Right cardiac atrium (tissue), 5 donors: Measurements from ENCODE around the gene TBCA. TPM values are rescaled to one million over a fixed set of nuclear protein-coding genes. Genes with fewer than 3 reads are reported as not detected.
A peak's percentile ranks its signal among the peaks of the same experiment; 100 is the strongest.

Experiments
- ATAC-seq, 2 donors: fragments of 200-7000 bp; cut with Tn5 transposase; one replicate each; pipeline versions ENCODE4 v1.8.0 to v1.9.1; 2020; ENCODE audit warnings: moderate library complexity in 2 of 2, mild to moderate bottlenecking in 1 of 2
- DNase-seq, 3 donors: peaks; one replicate each; pipeline ENCODE4 v3.0.0-alpha.2; 2020
- H3K27ac ChIP-seq: one replicate; pipeline ENCODE4 v1.5.1; 2013; ENCODE audit warnings: mild to moderate bottlenecking, low read length, control low read depth, moderate library complexity
- H3K27me3 ChIP-seq: one replicate; pipeline ENCODE4 v1.6.1; 2013; ENCODE audit not compliant: control insufficient read depth, insufficient read depth
- H3K4me1 ChIP-seq: one replicate; pipeline ENCODE4 v1.6.1; 2013; ENCODE audit warnings: low read length; ENCODE audit not compliant: control insufficient read depth, insufficient read depth
- H3K4me3 ChIP-seq: one replicate; pipeline ENCODE4 v1.5.1; 2013; ENCODE audit warnings: low read length, control low read depth
- H3K9me3 ChIP-seq: one replicate; pipeline ENCODE4 v1.6.1; 2013; ENCODE audit warnings: low read length; ENCODE audit not compliant: control insufficient read depth
- WGBS: extraction: QIAGEN DNeasy Blood & Tissue Kit; methylation state at CpG from one replicate; pipeline ENCODE4 v1.1.7; 2013; 5-methylcytosine and 5-hydroxymethylcytosine counted together
- intact Hi-C, 4 donors: fragments of 100-400 bp; cut with DNase I; formaldehyde crosslinking; loops; one replicate each; pipeline versions ENCODE4 v1.11.0 to v1.14.0; 2022 to 2023
- polyA plus RNA-seq: library from polyadenylated mRNA; stranded (reverse); fragments of 200-250 nt; gene quantifications from one replicate; pipeline ENCODE4 v1.2.3, GENCODE V29; 2013
- total RNA-seq, 4 donors: library from RNA; stranded (reverse); fragmentation: NEBNext Ultra II Directional; extraction: Animal tissue kit (Norgen Biotek cat#: 25700); gene quantifications; one replicate each; pipeline ENCODE4 v1.2.1, GENCODE V29; 2021
- donor health status: healthy with polysubstance abuse.
- donor health status: DM: no; HTN: yes; CAD: no.
- donor health status: DM: no; HTN: no; CAD: no.
- donor health status: DM: no; HTN: yes; CAD: no; lungs with severe emphysema.
- donor health status: DM: yes; HTN: yes; CAD: no.

Gene TBCA
- total and polyA plus RNA-seq, 5 donors = 123 to 183 (median 154) TPM

DNA sequence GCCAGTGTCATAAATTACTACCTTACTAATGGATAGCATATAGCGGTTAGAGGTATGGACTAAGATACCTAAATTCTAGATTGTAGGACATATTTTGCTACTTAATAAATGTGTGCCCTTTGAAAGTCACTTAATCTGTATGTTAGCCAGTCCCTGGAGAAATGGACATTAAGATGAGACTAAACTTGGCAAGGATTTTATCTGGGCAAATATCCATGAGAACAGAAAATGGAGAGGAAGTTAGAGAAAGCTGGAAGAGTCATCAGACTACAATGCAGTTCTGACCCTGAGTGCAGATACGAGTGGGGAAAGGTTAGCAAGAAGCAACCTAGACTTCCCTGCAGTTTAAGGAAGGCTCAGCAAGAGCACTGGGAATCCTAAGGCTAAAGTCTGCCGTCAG, 33.0 kb downstream of the TBCA start:
- H3K4me1 ChIP-seq = peaks cover 8% of the 10 kb centered on the region
- intact Hi-C loops = no loop called here
- H3K27ac ChIP-seq = no peak overlapping the region
- H3K27me3 ChIP-seq = no peaks in the 10 kb centered on the region
- DNase-seq = no peak
- H3K9me3 ChIP-seq = no peaks in the 10 kb centered on the region
- ATAC-seq = no peak
- WGBS = 72% methylated on average over 3 of the region's 3 CpGs
- no peak overlapping the region for H3K4me3 ChIP-seq

DNA sequence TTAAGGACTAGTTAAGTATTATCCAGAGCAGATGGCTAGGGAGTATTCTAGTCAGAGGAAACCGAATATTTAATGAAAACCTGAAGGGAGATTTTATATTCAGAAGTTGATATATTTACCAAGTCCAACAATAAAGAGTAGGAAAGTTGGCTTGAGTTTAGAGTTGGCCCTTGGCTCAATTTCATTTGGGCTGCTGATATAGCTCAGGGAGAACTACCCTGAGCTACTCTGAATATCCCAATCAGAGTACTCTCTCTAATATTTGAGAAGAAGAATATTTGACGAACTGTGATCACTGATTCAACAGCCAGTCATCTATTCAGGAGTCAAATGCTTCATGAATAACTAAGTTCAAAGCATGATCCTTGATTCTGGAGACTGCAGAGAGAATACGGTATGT, 34.5 kb downstream of the TBCA start:
- WGBS = 84% methylated on average over 3 of the region's 3 CpGs
- no peak for DNase-seq
- H3K27ac ChIP-seq = no peak overlapping the region
- intact Hi-C loops = no loop called here
- ATAC-seq = peak in 1 of 2 donors; percentile 39
- peaks cover 7% of the 10 kb centered on the region for H3K4me1 ChIP-seq
- H3K9me3 ChIP-seq = no peaks in the 10 kb centered on the region
- H3K27me3 ChIP-seq = no peaks in the 10 kb centered on the region
- H3K4me3 ChIP-seq = no peak overlapping the region

DNA sequence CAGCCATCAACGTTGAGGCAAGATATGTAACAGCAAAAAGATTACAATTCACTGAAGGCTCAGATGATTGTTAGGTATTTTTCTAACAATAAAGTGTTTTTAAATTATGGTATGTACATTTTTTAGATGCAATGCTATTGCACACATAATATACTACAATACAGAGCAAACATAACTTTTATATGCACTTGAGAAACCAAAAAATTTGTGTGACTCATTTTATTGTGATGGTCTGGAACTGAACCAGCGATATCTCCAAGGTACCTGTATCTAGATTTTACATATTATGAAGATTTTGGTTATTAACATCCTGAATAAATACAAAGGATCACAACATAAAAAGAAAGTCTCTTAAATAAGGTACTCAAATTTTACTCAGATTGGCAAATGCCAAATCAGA, 41.3 kb downstream of the TBCA start:
- Histone ChIP-seq H3K4me1 (no peaks in the 10 kb centered on the region), H3K9me3 (no peaks in the 10 kb centered on the region), H3K27me3 (no peaks in the 10 kb centered on the region), H3K4me3 (no peak overlapping the region), H3K27ac (no peak overlapping the region)
- ATAC-seq (no peak), DNase-seq (no peak)
- WGBS = 97% methylated on average over 2 of the region's 2 CpGs
- intact Hi-C loops = no loop called here

DNA sequence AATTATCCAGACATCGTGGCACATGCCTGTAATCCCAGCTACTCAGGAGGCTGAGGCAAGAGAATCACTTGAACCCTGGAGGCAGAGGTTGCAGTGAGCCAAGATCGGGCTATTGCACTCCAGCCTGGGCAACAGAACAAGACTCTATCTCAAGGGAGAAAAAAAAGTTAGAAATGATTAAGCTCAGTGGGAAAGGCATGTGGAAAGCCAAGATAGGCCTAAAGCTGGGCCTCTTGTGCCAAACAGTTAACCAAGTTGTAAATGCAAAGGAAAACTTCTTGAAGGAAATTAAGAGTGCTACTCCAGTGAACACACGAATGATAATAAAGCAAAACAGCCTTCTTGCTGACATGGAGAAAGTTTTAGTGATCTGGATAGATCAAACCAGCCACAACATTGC, 43.0 kb downstream of the TBCA start:
- no peaks in the 10 kb centered on the region for H3K4me1 ChIP-seq
- intact Hi-C loops = no loop called here
- H3K4me3 ChIP-seq = no peak overlapping the region
- DNase-seq = no peak
- H3K27ac ChIP-seq = no peak overlapping the region
- ATAC-seq = peak in 1 of 2 donors; percentile 26
- no peaks in the 10 kb centered on the region for H3K27me3 ChIP-seq
- H3K9me3 ChIP-seq = no peaks in the 10 kb centered on the region
- WGBS = 58% methylated on average over 3 of the region's 3 CpGs

DNA sequence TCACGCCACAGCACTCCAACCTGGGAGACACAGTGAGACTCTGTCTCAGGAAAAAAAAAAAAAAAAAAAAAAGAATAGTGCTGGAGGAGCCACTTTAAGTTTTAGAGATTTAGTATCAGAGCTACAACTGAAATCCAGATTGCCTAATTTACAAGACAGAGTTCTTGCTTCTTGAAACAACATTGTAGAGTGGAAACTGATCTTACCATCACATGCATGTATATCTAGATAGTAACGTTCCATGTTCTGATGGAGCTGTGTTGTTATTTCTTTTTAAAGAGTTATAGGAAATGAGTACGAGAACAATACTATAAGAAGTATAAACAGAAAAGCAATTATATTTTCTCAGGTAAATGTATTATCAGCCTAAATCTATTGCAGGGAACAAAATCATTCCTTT, 48.9 kb downstream of the TBCA start:
- no peak for DNase-seq
- Histone ChIP-seq H3K9me3 (no peaks in the 10 kb centered on the region), H3K27me3 (no peaks in the 10 kb centered on the region), H3K4me3 (no peak overlapping the region), H3K27ac (no peak overlapping the region), H3K4me1 (no peaks in the 10 kb centered on the region)
- intact Hi-C loops = no loop called here
- 83% methylated on average over 3 of the region's 3 CpGs for WGBS
- no peak for ATAC-seq

DNA sequence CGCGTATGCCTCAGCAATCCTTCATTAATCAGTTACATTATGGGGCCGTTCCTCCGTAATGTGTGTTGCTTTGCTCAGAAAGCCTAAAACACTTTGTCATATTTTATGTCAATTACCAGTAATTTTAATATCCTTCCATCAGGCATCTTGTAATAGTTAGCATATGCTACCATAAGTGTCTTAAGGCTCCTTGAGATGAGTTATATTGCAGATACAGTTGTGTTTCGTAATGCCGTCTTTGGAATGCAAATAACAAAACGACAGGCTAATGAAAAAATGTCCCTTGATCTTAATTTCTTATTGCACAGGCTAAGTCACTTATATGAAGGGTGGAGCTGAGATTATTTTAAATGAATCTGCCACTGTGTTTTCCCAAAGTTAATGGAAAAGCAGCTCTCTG, 50.5 kb downstream of the TBCA start:
- Histone ChIP-seq H3K27ac (no peak overlapping the region), H3K4me1 (no peaks in the 10 kb centered on the region), H3K9me3 (no peaks in the 10 kb centered on the region), H3K27me3 (no peaks in the 10 kb centered on the region), H3K4me3 (no peak overlapping the region)
- ATAC-seq (no peak), DNase-seq (no peak)
- intact Hi-C loops = no loop called here
- WGBS = 90% methylated on average over 7 of the region's 7 CpGs

DNA sequence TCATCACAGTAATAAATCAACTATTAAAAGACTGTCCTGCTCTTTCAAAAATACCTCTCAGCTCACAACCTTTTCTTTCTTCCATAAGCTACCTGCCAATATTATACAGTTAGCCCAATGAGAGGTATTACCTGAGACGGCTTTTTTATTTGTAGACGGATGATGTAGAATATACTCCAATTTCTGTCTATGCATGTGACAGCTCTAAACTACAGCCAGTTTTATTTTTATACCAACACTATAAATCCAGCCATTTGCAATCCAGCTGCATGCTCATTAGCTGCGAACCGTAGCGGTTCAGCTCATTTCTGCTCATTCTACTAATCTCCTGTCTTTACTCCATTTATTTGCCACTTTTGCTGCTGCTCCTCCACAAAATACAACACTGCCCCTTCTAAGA, 51.2 kb downstream of the TBCA start:
- Histone ChIP-seq H3K27me3 (no peaks in the 10 kb centered on the region), H3K9me3 (no peaks in the 10 kb centered on the region), H3K27ac (no peak overlapping the region), H3K4me1 (no peaks in the 10 kb centered on the region), H3K4me3 (no peak overlapping the region)
- WGBS = 76% methylated on average over 5 of the region's 5 CpGs
- intact Hi-C loops = no loop called here
- DNase-seq (no peak), ATAC-seq (no peak)

DNA sequence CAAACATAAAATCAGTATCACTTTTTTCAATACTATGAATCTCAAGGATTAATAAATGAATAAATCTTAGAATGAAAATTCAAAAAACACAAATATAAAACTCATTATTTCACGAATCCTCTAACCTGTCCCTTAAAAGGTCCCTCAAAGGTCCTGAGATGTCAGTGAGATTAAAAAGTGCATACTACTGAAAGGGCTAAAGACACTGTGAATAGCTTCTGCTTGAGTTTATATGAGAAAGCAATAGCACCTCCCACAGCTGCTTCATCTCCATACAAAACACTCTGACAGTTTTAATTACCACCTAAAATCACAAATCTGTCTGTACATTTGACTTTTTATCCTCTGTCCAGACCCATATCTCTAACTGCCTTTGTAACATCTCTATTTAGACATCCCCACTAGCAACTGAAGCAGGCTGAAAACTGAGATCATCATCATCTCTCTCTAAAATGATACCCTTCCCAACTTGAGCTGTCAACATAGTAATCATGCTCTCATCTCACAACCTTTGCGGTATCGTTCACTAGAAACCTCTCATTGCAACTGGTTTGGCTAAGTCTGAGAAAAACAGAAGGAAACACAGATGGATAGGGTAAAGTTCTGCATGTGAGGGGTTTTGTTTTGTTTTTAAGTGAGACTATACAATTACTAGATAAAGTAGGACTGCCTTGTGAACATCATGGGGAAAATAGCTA, 56.3 kb downstream of the TBCA start:
- no peak for DNase-seq
- H3K4me3 ChIP-seq = no peak overlapping the region
- no peak overlapping the region for H3K27ac ChIP-seq
- no peak for ATAC-seq
- no peaks in the 10 kb centered on the region for H3K27me3 ChIP-seq
- WGBS = 75% methylated on average over 3 of the region's 3 CpGs
- H3K4me1 ChIP-seq = no peaks in the 10 kb centered on the region
- no peaks in the 10 kb centered on the region for H3K9me3 ChIP-seq
- intact Hi-C loops = no loop called here

DNA sequence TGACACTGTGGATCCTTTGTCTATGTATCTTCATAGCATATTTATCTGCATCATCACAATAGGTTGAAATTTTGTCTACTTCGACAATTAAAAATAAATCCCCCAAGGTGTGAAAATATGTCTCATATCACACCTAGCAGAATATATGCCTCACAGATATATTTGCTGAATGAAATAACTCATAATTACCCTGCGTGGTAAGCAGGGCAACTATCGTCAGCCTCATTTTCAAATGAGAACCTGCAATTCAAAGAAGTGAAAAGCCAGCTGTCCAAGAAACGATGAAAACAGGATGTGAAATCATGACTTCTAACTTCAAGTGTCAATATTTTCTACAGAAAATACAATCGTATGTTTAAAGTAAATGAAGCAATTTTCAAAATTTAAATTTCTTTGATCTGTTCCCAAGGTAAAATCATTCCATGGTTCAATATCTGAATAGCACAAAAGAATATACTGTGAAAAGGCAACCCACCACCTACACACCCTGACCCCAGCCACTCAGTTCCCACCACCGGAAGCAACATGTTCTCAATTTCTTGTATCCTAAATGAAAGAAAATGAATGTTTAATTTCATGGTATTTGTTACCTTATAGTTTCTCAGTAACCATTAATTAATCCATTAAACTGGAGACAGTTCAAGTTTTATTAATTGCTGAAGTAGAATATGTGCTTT, 57.1 kb downstream of the TBCA start:
- ATAC-seq (no peak), DNase-seq (no peak)
- Histone ChIP-seq H3K27ac (no peak overlapping the region), H3K4me3 (no peak overlapping the region), H3K4me1 (no peaks in the 10 kb centered on the region), H3K27me3 (no peaks in the 10 kb centered on the region), H3K9me3 (no peaks in the 10 kb centered on the region)
- WGBS = 79% methylated on average over 6 of the region's 6 CpGs
- intact Hi-C loops = no loop called here

DNA sequence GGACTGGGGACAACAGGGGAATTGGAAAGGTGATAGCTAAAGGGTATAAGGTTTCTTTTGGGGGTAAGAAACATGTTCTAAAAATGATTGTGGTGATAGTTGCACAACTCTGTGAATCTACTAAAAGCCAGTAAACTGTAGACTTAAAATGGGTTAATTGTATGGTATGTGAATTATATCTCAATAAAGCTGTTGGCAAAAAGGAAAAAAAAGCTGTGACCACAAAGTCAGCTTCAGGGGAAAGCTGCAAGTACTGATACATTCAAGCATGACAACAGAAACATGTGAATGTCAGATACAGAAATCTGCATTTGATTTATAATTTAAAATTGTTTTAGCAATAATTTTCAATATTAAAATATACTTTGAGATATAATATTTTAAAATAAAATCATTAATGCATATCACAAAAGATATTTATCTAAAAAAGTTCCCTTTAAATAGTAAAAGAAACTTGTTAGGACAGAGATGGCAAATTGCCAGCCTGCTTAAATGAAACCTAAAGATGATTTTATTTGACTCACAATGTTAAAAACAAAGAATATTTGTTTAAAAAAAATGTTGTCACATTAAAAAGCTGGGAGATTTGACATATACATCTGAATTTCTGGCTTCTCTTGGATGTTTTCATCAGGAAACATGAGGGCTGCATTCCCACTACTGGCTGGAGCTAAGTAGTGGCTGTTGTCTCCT, 66.0 kb downstream of the TBCA start:
- DNase-seq (no peak), ATAC-seq (no peak)
- Histone ChIP-seq H3K27me3 (no peaks in the 10 kb centered on the region), H3K4me1 (no peaks in the 10 kb centered on the region), H3K4me3 (no peak overlapping the region), H3K9me3 (no peaks in the 10 kb centered on the region), H3K27ac (no peak overlapping the region)
- intact Hi-C loops = no loop called here

DNA sequence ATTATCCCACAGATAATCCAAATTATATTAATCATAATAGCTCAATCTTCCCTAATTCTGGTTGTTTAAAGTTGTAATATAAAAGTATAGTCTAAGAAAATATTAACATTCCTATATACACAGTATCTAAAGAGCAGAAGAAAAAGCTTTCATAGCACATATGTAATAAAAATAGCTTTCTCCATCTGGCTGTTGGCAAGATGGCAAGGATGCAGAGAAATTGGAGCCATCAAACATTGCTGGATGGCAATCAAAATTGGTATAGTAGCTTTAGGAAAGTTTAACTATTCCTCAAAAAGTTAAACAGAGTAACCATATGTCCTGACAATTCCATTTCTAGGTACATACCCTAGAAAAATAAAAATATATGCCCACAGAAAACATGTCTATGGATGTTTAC, 66.8 kb downstream of the TBCA start:
- Histone ChIP-seq H3K27me3 (no peaks in the 10 kb centered on the region), H3K27ac (no peak overlapping the region), H3K4me3 (no peak overlapping the region), H3K4me1 (no peaks in the 10 kb centered on the region), H3K9me3 (no peaks in the 10 kb centered on the region)
- no peak for DNase-seq
- no peak for ATAC-seq
- intact Hi-C loops = no loop called here
